ENCODE data around the gene CD79A. TPM values are rescaled to one million over a fixed set of nuclear protein-coding genes. Genes with fewer than 3 reads are reported as not detected.

CD79A gene
- 1 to 10 TPM; 2.9 to 4.7 TPM for total RNA-seq

DNA sequence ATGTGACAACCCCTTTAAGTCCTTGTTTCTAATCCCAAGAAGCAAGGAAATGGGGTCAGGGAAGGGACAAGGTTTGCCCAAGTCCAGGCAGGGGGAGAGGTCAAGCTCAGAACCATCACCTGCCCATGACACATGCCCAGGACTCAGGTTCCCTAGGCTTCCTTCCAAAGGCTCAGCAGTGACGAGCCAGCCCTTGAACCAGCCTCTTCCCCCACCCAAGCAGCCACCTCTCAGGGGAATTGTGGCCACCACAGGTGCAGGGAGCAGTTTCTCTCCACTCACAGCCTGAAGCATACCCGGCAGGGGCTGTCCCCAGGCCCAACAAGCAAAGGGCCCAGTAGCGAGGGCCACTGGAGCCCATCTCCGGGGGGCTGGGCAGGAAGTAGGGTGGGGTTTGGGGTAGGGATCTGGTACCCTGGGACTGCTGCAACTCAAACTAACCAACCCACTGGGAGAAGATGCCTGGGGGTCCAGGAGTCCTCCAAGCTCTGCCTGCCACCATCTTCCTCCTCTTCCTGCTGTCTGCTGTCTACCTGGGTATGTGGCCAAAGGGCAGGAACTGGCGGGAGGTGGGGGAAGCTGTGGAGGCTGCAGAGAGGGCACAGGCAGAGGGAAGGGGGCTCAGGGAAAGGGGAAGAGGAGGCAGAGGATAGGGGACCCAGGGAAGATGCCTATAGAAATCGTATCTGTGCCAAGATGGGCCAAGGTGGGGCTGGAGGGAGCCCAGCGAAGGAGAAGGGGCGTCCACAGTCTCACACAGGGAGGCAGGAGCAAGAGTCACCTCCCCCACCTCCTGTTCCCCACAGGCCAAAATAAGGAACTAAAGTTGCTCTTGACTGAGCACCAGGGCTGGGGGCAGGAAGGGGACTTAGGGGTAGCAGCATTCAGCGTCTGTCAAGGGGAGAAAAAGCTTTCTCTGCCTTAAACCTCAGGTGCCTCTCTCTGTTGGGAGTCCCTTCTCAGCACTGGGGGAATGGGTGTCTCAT lies at the start of gene CD79A:
CD79A (plus strand) TSS at position 433 of the 986 bp plus-strand sequence; CDS start at position 459, 26 bp downstream.
- no peak for DNase-seq
- peak within 1 kb of the TSS; percentile 99 for H3K27ac Mint-ChIP-seq
- H3K9me3 Mint-ChIP-seq, result no peaks in the 10 kb centered on the region
- H3K4me3 Mint-ChIP-seq, result peak within 1 kb of the TSS; percentile 34
- H3K36me3 Mint-ChIP-seq (ENCODE audit: low read depth), result peaks cover 10% of the 10 kb centered on the region
- CTCF ChIA-PET, result interaction anchor here (0.7 to 1.1 kb wide), 5 partner anchors 10 to 75 kb away, joined by 3 to 5 read pairs (median 3); partner anchors contain the start of gene RPS19
- peaks cover 83% of the 10 kb centered on the region for H3K4me1 Mint-ChIP-seq
- POLR2A ChIA-PET, result no interaction called here
- no peaks in the 10 kb centered on the region for H3K27me3 Mint-ChIP-seq

DNA sequence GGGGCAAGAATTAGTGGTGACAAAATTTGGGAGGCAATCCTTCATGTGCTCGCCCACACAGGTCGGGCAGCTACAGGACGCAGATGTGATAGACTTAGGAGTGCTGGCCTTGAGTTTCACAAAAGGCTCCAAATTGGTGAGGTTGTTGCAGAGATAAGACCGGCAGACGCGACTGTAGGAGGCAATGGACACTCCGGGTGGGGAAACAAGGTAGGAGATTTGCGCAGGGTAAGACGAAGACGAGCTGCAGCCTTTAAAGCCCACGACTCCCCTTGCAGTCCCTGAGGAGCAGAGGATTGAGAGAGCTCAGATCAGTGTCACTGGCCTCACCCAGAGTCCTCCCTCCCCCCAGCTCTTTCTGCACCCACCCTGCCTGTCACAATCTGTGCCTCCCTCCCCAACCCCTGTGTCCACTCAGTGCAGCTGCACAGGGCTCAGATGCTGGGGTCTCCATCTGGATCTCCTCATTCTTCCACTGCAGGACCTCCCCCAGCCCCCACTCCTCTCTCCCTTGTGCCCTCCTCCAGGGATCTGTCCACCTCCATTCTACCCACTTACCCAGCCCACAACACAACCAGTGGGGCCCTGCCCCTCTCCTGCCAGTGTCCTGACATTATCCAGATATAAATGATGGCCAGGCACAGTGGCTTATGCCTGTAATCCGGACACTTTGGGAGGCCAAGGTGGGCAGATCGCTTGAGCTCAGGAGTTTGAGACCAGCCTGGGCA lies 38.9 kb upstream of the CD79A start:
- Mint-ChIP-seq H3K27ac (no peak overlapping the region), H3K9me3 (no peaks in the 10 kb centered on the region)

DNA sequence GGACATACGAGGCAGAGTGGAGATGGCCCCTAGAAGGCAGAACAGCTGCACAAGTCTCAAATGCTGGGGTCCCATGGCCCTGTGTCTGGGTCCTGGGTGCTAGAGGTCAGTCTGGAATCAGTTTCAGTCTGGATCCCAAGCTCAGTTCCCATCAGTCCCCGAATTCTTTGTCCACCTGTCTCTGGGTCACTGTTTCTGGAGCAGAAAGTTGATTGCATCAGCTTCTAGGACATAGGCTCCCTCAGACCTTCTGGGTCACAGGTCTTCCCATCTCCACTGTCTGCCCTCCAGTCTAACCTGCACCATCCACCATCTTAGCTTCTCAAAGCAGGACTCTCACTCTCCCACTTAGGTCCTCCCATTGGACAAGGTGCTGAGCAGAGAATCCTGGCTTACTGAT lies 37.9 kb upstream of the CD79A start:
- POLR2A ChIA-PET, result no interaction called here
- Mint-ChIP-seq H3K36me3 (ENCODE audit: low read depth) (no peaks in the 10 kb centered on the region), H3K4me3 (no peak overlapping the region), H3K27ac (no peak overlapping the region), H3K4me1 (no peaks in the 10 kb centered on the region), H3K27me3 (peaks cover 31% of the 10 kb centered on the region), H3K9me3 (no peaks in the 10 kb centered on the region)
- no peak for DNase-seq
- CTCF ChIA-PET, result no interaction called here

More for the DNA sequence above, 38.9 kb upstream of the CD79A start:
- H3K4me1 Mint-ChIP-seq, result no peaks in the 10 kb centered on the region
- H3K36me3 Mint-ChIP-seq (ENCODE audit: low read depth), result no peaks in the 10 kb centered on the region
- peaks cover 32% of the 10 kb centered on the region for H3K27me3 Mint-ChIP-seq
- no peak for DNase-seq
- ChIA-PET POLR2A (no interaction called here), CTCF (interaction anchor here (0.6 to 1.2 kb wide), 4 partner anchors 42 to 121 kb away, joined by 3 read pairs; partner anchors contain the start of gene RABAC1)
- no peak overlapping the region for H3K4me3 Mint-ChIP-seq

DNA sequence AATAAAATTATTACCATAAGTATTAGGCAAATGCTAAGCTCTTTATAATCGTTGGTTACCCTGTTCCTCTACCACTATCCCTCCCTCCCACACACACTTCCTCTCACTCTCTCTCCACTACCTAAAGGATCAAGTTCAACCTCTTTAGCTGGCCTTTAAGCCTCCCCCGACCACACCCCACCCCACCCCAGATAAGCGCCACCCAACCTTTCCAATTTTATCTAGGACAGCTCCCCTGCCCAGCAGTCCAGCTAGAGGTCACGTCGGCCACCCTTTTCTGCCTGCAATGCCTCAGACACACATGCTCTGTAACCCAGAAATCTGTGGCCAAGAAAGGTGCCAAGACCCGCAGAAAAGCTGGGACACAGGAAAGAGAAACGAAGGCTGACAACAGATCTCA lies 33.7 kb upstream of the CD79A start:
- Mint-ChIP-seq H3K27me3 (peaks cover 11% of the 10 kb centered on the region), H3K4me3 (no peak overlapping the region), H3K4me1 (no peaks in the 10 kb centered on the region), H3K9me3 (no peaks in the 10 kb centered on the region), H3K36me3 (ENCODE audit: low read depth) (no peaks in the 10 kb centered on the region), H3K27ac (no peak overlapping the region)
- ChIA-PET POLR2A (no interaction called here), CTCF (interaction anchor here (1.5 kb wide), 1 partner anchor 16 kb away, joined by 5 read pairs; the partner anchor contains the start of gene RPS19)
- no peak for DNase-seq

DNA sequence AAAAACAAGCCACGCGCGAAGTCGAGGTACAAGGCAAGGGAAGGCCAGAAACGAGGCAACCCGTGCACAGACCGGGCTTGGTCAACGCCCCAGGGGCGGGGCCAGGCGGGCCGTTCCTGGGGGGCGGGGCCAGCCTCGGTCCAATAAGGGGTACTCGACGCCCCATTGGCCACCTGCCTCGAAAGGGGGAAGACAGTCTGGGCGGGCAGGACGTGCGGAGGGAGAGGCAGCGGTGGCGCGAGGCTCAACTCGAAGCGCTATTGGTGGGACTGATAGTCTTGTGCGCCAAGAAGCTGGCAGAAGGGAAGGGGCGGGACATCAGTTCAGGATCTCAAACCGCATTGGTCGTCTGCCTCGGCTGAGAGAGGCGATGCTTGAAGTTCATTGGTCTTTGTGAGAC lies 32.5 kb upstream of the CD79A start, which contains the start of gene LYPD4:
LYPD4 (minus strand) TSS at position 83 of the 400 bp plus-strand sequence. CDS start 5,398 bp downstream, outside the sequence.
- POLR2A ChIA-PET, result no interaction called here
- DNase-seq, result no peak
- Mint-ChIP-seq H3K27me3 (peaks cover 4% of the 10 kb centered on the region), H3K4me1 (no peaks in the 10 kb centered on the region), H3K4me3 (no peak within 1 kb of the TSS), H3K9me3 (no peaks in the 10 kb centered on the region), H3K27ac (no peak within 1 kb of the TSS), H3K36me3 (ENCODE audit: low read depth) (no peaks in the 10 kb centered on the region)
- CTCF ChIA-PET, result no interaction called here

DNA sequence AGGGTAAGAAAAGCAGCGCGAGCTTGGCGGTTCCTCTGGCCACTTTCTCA lies 32.3 kb upstream of the CD79A start, which contains the start of gene DMRTC2:
DMRTC2 (plus strand) TSS at position 42 of the 50 bp plus-strand sequence. CDS start 2,387 bp downstream, outside the sequence.
- Mint-ChIP-seq H3K36me3 (ENCODE audit: low read depth) (no peaks in the 10 kb centered on the region), H3K4me3 (no peak within 1 kb of the TSS), H3K27ac (no peak within 1 kb of the TSS), H3K9me3 (no peaks in the 10 kb centered on the region), H3K27me3 (peaks cover 4% of the 10 kb centered on the region), H3K4me1 (no peaks in the 10 kb centered on the region)
- POLR2A ChIA-PET, result no interaction called here
- CTCF ChIA-PET, result no interaction called here
- DNase-seq, result no peak

DNA sequence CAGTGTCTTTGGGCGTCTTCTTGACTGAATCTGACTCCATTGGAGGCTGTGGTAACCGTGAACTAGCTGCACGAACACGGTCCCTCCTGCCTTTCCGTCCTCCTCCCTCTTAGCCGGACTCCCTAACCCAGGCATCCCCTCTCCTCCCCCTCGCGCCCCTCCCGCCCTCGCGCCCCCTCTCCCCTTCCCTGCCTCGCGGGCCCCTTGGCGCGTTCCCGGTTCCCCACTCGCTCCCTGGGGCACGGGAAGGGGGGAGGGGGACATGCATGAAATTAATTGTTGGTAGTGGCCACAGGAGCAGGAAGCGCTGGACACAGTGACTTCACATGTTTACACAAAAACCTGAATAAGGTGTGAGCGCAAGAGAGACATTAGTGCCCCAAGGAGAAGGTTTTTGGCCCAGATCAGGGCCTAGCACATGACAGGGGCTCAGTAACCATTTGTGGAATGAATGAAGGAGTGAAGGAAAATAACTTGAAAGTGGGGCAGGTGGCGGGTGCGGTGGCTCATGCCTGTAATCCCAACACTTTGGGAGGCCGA lies 32.0 kb upstream of the CD79A start:
- H3K27me3 Mint-ChIP-seq, result peaks cover 4% of the 10 kb centered on the region
- ChIA-PET CTCF (no interaction called here), POLR2A (no interaction called here)
- no peak overlapping the region for H3K27ac Mint-ChIP-seq
- no peak for DNase-seq
- no peaks in the 10 kb centered on the region for H3K36me3 Mint-ChIP-seq (ENCODE audit: low read depth)
- no peaks in the 10 kb centered on the region for H3K4me1 Mint-ChIP-seq
- no peaks in the 10 kb centered on the region for H3K9me3 Mint-ChIP-seq
- H3K4me3 Mint-ChIP-seq, result no peak overlapping the region

DNA sequence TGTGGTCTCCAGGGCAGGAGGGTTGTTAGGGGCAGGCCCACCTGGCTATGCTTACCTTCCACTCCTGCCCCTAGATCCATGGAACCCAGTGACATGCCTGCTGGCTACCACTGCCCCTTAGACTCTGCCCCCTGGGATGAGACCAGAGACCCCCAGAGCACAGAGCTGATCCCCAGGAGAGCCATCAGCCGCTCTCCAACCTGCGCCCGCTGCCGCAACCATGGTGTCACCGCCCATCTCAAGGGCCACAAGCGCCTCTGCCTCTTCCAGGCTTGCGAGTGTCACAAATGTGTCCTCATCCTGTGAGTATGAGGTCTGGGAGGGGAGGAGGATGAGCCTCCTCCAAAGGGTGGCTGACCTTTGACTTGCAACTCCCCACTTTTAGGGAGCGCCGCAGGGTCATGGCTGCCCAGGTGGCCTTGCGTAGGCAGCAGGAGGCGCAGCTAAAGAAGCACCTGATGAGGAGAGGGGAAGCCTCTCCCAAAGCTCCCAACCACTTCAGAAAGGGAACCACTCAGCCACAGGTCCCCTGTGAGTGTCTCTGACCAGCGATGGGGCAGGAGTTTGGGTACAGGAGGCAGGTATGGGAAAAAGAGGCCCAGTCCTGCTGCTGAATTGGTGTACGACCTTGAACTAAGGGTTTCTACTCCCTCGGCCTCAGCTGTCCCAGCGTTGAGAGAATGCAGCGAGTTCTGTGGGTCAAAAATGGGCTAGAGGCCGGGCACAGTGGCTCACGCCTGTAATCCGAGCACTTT lies 29.6 kb upstream of the CD79A start:
- Mint-ChIP-seq H3K9me3 (no peaks in the 10 kb centered on the region), H3K36me3 (ENCODE audit: low read depth) (no peaks in the 10 kb centered on the region), H3K27me3 (peaks cover 14% of the 10 kb centered on the region), H3K4me1 (no peaks in the 10 kb centered on the region), H3K4me3 (no peak overlapping the region), H3K27ac (no peak overlapping the region)
- CTCF ChIA-PET, result interaction anchor here (0.8 kb wide), 1 partner anchor 13 kb away, joined by 3 read pairs; no protein-coding TSS in a partner anchor
- POLR2A ChIA-PET, result no interaction called here
- no peak for DNase-seq

DNA sequence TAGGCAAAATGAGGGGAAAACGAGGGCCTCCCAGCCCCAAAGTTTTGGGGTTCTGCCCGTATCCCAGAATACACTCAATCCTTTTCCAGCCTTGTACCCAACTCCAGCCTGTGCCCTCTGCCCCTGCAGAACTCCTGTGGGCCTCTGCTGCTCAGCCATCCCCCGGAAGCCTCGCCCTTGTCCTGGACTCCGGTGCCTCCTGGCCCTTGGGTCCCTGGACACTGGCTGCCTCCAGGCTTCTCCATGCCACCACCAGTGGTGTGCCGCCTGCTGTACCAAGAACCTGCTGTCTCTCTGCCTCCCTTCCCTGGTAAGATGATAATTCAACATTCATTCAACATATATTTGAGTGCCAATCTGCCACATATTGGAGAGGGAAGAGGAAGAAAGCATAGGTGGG lies 28.4 kb upstream of the CD79A start:
- DNase-seq, result no peak
- POLR2A ChIA-PET, result no interaction called here
- Mint-ChIP-seq H3K9me3 (no peaks in the 10 kb centered on the region), H3K27me3 (peaks cover 25% of the 10 kb centered on the region), H3K27ac (peak overlapping the region; percentile 16), H3K4me1 (no peaks in the 10 kb centered on the region), H3K4me3 (no peak overlapping the region), H3K36me3 (ENCODE audit: low read depth) (no peaks in the 10 kb centered on the region)
- CTCF ChIA-PET, result interaction anchor here (1.4 kb wide), 1 partner anchor 11 kb away, joined by 3 read pairs; no protein-coding TSS in a partner anchor

DNA sequence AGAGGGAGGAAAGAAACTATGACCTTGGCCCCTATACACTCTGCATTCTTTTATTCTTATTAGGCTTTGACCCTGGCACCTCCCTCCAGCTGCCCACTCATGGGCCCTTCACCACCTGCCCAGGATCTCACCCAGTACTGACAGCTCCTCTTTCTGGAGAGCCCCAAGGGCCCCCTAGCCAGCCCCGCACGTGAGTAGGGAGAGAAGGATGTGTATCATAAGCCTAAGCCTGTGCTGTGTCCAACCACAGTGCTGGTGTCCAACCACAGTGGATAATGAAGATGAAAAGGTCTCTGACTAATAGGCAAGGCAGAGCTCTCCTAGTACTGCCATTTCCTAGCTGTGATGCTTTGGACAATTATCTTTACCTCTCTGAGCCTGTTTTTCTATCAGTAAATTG lies 28.0 kb upstream of the CD79A start:
- ChIA-PET POLR2A (no interaction called here), CTCF (interaction anchor here (1.0 to 1.4 kb wide), 2 partner anchors 10 to 12 kb away, joined by 3 read pairs; no protein-coding TSS in a partner anchor)
- Mint-ChIP-seq H3K27ac (no peak overlapping the region), H3K9me3 (no peaks in the 10 kb centered on the region), H3K27me3 (peaks cover 26% of the 10 kb centered on the region), H3K4me1 (no peaks in the 10 kb centered on the region), H3K36me3 (ENCODE audit: low read depth) (no peaks in the 10 kb centered on the region), H3K4me3 (no peak overlapping the region)
- DNase-seq, result no peak

DNA sequence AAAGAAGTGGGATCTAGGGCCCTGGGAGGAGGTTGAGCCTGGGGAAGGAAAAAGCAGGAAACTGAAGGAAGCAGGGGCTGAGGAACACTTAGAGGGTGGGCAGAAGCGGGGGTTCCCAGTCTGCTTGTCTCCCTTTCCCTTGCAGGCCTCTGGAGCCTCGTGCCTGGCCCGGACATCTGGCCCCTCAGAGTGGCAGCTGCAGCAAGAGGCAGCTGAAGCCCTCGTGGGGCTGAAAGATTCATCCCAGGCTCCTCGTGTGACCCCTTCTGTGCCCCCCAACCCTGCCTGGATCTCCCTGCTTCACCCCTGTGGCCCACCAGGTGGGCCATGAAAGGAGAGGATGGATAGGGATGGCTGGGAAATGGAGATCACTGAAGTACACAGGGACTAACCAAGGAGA lies 26.7 kb upstream of the CD79A start:
- ChIA-PET CTCF (interaction anchor here (1.4 kb wide), 1 partner anchor 9 kb away, joined by 3 read pairs; no protein-coding TSS in a partner anchor), POLR2A (no interaction called here)
- no peaks in the 10 kb centered on the region for H3K9me3 Mint-ChIP-seq
- no peak overlapping the region for H3K4me3 Mint-ChIP-seq
- H3K27me3 Mint-ChIP-seq, result peaks cover 30% of the 10 kb centered on the region
- DNase-seq, result no peak
- H3K36me3 Mint-ChIP-seq (ENCODE audit: low read depth), result no peaks in the 10 kb centered on the region
- H3K4me1 Mint-ChIP-seq, result no peaks in the 10 kb centered on the region
- H3K27ac Mint-ChIP-seq, result no peak overlapping the region

DNA sequence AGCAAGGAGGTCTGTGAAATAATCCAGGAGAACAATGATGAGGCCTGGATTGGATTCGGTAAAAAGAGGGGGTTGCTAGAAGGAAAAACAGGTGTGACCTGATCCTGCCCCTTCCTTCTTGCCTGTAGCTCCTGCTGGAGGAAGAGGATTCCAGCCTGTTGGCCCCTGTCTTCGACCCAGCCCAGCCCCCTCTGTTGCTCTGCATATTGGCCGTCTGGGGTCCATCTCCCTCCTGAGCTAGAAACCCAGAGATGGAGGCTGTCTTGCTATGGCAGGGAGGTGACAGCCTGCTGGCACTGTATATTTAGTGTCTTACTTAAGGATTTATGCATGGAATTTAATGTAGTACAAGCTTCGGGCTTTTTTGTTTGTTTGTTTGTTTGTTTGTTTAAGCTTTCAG lies 25.6 kb upstream of the CD79A start:
- peaks cover 33% of the 10 kb centered on the region for H3K27me3 Mint-ChIP-seq
- CTCF ChIA-PET, result interaction anchor here (1.0 to 1.4 kb wide), 2 partner anchors 15 to 59 kb away, joined by 3 to 4 read pairs; no protein-coding TSS in a partner anchor
- H3K36me3 Mint-ChIP-seq (ENCODE audit: low read depth), result no peaks in the 10 kb centered on the region
- no peaks in the 10 kb centered on the region for H3K9me3 Mint-ChIP-seq
- no peak for DNase-seq
- no peak overlapping the region for H3K27ac Mint-ChIP-seq
- no peaks in the 10 kb centered on the region for H3K4me1 Mint-ChIP-seq
- H3K4me3 Mint-ChIP-seq, result no peak overlapping the region
- POLR2A ChIA-PET, result no interaction called here
